ENCODE results near the gene JADE2.
A peak's percentile ranks its signal among the peaks of the same experiment; 100 is the strongest.

JADE2 gene

GRCh38 chr5:134570886-134571285, 45.4 kb downstream of the JADE2 start:
- H3K27me3 Mint-ChIP-seq (ENCODE audit: low read depth): peaks cover 10% of the 10 kb centered on the region
- H3K27ac Mint-ChIP-seq: no peak overlapping the region
- no peaks in the 10 kb centered on the region for H3K9me3 Mint-ChIP-seq
- TF ChIP-seq CTCF (IDR thresholded peaks at IDR 0.05; ENCODE audit: unreplicated experiment in 3 of 3): no peak
- peaks cover 24% of the 10 kb centered on the region for H3K4me1 Mint-ChIP-seq
- peaks cover 7% of the 10 kb centered on the region for H3K36me3 Mint-ChIP-seq (ENCODE audit: low read depth)
- no peak overlapping the region for H3K4me3 Mint-ChIP-seq

- peaks cover 10% of the 10 kb centered on the region for H3K27me3 Mint-ChIP-seq (ENCODE audit: low read depth)
- H3K9me3 Mint-ChIP-seq: no peaks in the 10 kb centered on the region
- H3K4me1 Mint-ChIP-seq: peaks cover 24% of the 10 kb centered on the region
- no peak for TF ChIP-seq CTCF (IDR thresholded peaks at IDR 0.05; ENCODE audit: unreplicated experiment in 3 of 3)
- H3K27ac Mint-ChIP-seq: peak overlapping the region in 1 of 3 experiments; percentile 28
- H3K36me3 Mint-ChIP-seq (ENCODE audit: low read depth): peaks cover 7% of the 10 kb centered on the region
- H3K4me3 Mint-ChIP-seq: no peak overlapping the region
Observed at GRCh38 chr5:134571693-134572405, 46.4 kb downstream of the JADE2 start.

- no peak overlapping the region for H3K4me3 Mint-ChIP-seq
- no peak for TF ChIP-seq CTCF (IDR thresholded peaks at IDR 0.05; ENCODE audit: unreplicated experiment in 3 of 3)
- H3K4me1 Mint-ChIP-seq: peaks cover 24% of the 10 kb centered on the region
- peaks cover 7% of the 10 kb centered on the region for H3K27me3 Mint-ChIP-seq (ENCODE audit: low read depth)
- H3K27ac Mint-ChIP-seq: no peak overlapping the region
- H3K9me3 Mint-ChIP-seq: no peaks in the 10 kb centered on the region
- peaks cover 10% of the 10 kb centered on the region for H3K36me3 Mint-ChIP-seq (ENCODE audit: low read depth)
Observed at GRCh38 chr5:134572811-134573210, 47.3 kb downstream of the JADE2 start.

- Mint-ChIP-seq H3K36me3 (ENCODE audit: low read depth) (peaks cover 13% of the 10 kb centered on the region), H3K4me3 (no peak overlapping the region), H3K27me3 (ENCODE audit: low read depth) (peaks cover 7% of the 10 kb centered on the region), H3K4me1 (peaks cover 11% of the 10 kb centered on the region), H3K9me3 (no peaks in the 10 kb centered on the region), H3K27ac (no peak overlapping the region)
- TF ChIP-seq CTCF (IDR thresholded peaks at IDR 0.05; ENCODE audit: unreplicated experiment in 3 of 3): no peak
Observed at GRCh38 chr5:134574521-134574920, 49.1 kb downstream of the JADE2 start.

GRCh38 chr5:134575316-134575715, 49.8 kb downstream of the JADE2 start:
- no peak overlapping the region for H3K27ac Mint-ChIP-seq
- no peaks in the 10 kb centered on the region for H3K9me3 Mint-ChIP-seq
- no peak for TF ChIP-seq CTCF (IDR thresholded peaks at IDR 0.05; ENCODE audit: unreplicated experiment in 3 of 3)
- H3K36me3 Mint-ChIP-seq (ENCODE audit: low read depth): peaks cover 13% of the 10 kb centered on the region
- peaks cover 7% of the 10 kb centered on the region for H3K27me3 Mint-ChIP-seq (ENCODE audit: low read depth)
- no peak overlapping the region for H3K4me3 Mint-ChIP-seq
- H3K4me1 Mint-ChIP-seq: peaks cover 3% of the 10 kb centered on the region

GRCh38 chr5:134576386-134577021, 51.0 kb downstream of the JADE2 start:
- H3K4me1 Mint-ChIP-seq: no peaks in the 10 kb centered on the region
- TF ChIP-seq CTCF (IDR thresholded peaks at IDR 0.05; ENCODE audit: unreplicated experiment in 3 of 3): no peak
- H3K9me3 Mint-ChIP-seq: no peaks in the 10 kb centered on the region
- H3K27me3 Mint-ChIP-seq (ENCODE audit: low read depth): peaks cover 4% of the 10 kb centered on the region
- H3K36me3 Mint-ChIP-seq (ENCODE audit: low read depth): peaks cover 13% of the 10 kb centered on the region
- H3K4me3 Mint-ChIP-seq: no peak overlapping the region
- H3K27ac Mint-ChIP-seq: no peak overlapping the region
